Rectal smooth muscle tissue (tissue), 1 donor: ENCODE measurements around the gene C2orf69.
"Not testable (repeated sequence)": the region's sequence is repeated elsewhere in the genome, so short reads cannot be mapped to it uniquely, and the experiment has no call there.

Source experiments
- H3K27ac ChIP-seq: one replicate; pipeline ENCODE4 v1.7.0; 2013; ENCODE audit warnings: low read depth, low read length, inconsistent platforms
- H3K27me3 ChIP-seq: one replicate; pipeline ENCODE4 v1.7.0; 2013; ENCODE audit warnings: low read length; ENCODE audit not compliant: control insufficient read depth, insufficient read depth
- H3K36me3 ChIP-seq: one replicate; pipeline ENCODE4 v1.7.0; 2013; ENCODE audit warnings: low read length; ENCODE audit not compliant: control insufficient read depth, insufficient read depth
- H3K4me1 ChIP-seq: one replicate; pipeline ENCODE4 v1.7.0; 2013; ENCODE audit warnings: low read length; ENCODE audit not compliant: control insufficient read depth, insufficient read depth
- H3K4me3 ChIP-seq: one replicate; pipeline ENCODE4 v1.7.0; 2013; ENCODE audit warnings: low read length
- H3K9ac ChIP-seq: one replicate; pipeline ENCODE4 v1.7.0; 2013; ENCODE audit warnings: low read length

The C2orf69 gene

GRCh38 chr2:199896617-199897016, 14.5 kb upstream of the C2orf69 start:
- Histone ChIP-seq H3K4me1 (no peaks in the 10 kb centered on the region), H3K9ac (no peak overlapping the region), H3K27ac (no peak overlapping the region), H3K36me3 (no peaks in the 10 kb centered on the region), H3K4me3 (no peak overlapping the region), H3K27me3 (no peaks in the 10 kb centered on the region)

GRCh38 chr2:199901942-199902341, 9.2 kb upstream of the C2orf69 start:
- H3K4me1 ChIP-seq = no peaks in the 10 kb centered on the region
- H3K27me3 ChIP-seq = no peaks in the 10 kb centered on the region
- no peak overlapping the region for H3K9ac ChIP-seq
- H3K27ac ChIP-seq = no peak overlapping the region
- H3K36me3 ChIP-seq = no peaks in the 10 kb centered on the region
- no peak overlapping the region for H3K4me3 ChIP-seq

- Histone ChIP-seq H3K4me1 (no peaks in the 10 kb centered on the region), H3K36me3 (no peaks in the 10 kb centered on the region), H3K27me3 (no peaks in the 10 kb centered on the region), H3K27ac (no peak overlapping the region), H3K9ac (no peak overlapping the region), H3K4me3 (no peak overlapping the region)
Measured at GRCh38 chr2:199902486-199903110, 8.5 kb upstream of the C2orf69 start.

GRCh38 chr2:199903111-199903510, 8.0 kb upstream of the C2orf69 start:
- no peaks in the 10 kb centered on the region for H3K36me3 ChIP-seq
- no peak overlapping the region for H3K9ac ChIP-seq
- H3K27me3 ChIP-seq = no peaks in the 10 kb centered on the region
- H3K4me3 ChIP-seq = no peak overlapping the region
- no peaks in the 10 kb centered on the region for H3K4me1 ChIP-seq
- no peak overlapping the region for H3K27ac ChIP-seq

- Histone ChIP-seq H3K36me3 (no peaks in the 10 kb centered on the region), H3K27me3 (no peaks in the 10 kb centered on the region), H3K4me3 (no peak overlapping the region)
Measured at GRCh38 chr2:199907008-199907714, 3.9 kb upstream of the C2orf69 start.

GRCh38 chr2:199910338-199911051, 598 bp upstream of the C2orf69 start:
- H3K27ac ChIP-seq = no peak overlapping the region
- no peaks in the 10 kb centered on the region for H3K27me3 ChIP-seq
- H3K4me1 ChIP-seq = peaks cover 3% of the 10 kb centered on the region
- H3K9ac ChIP-seq = no peak overlapping the region
- peak overlapping the region; percentile 53 for H3K4me3 ChIP-seq
- H3K36me3 ChIP-seq = no peaks in the 10 kb centered on the region

More at GRCh38 chr2:199907008-199907714, 3.9 kb upstream of the C2orf69 start:
- H3K9ac ChIP-seq = no peak overlapping the region
- H3K4me1 ChIP-seq = peaks cover 1% of the 10 kb centered on the region
- H3K27ac ChIP-seq = no peak overlapping the region

- H3K27me3 ChIP-seq = no peaks in the 10 kb centered on the region
- peak overlapping the region; percentile 96 for H3K27ac ChIP-seq
- peak overlapping the region; percentile 96 for H3K9ac ChIP-seq
- peak overlapping the region; percentile 99 for H3K4me3 ChIP-seq
- no peaks in the 10 kb centered on the region for H3K36me3 ChIP-seq
- H3K4me1 ChIP-seq = peaks cover 3% of the 10 kb centered on the region
Measured at GRCh38 chr2:199911877-199912161, 726 bp downstream of the C2orf69 start.

- peak overlapping the region; percentile 99 for H3K4me3 ChIP-seq
- H3K4me1 ChIP-seq, H3K9ac ChIP-seq, H3K36me3 ChIP-seq, H3K27ac ChIP-seq, H3K27me3 ChIP-seq: not testable (repeated sequence)
Measured at GRCh38 chr2:199912553-199913114, 1.5 kb downstream of the C2orf69 start.

- H3K9ac ChIP-seq = no peak overlapping the region
- H3K4me1 ChIP-seq = peaks cover 3% of the 10 kb centered on the region
- H3K27ac ChIP-seq = no peak overlapping the region
- H3K36me3 ChIP-seq = peaks cover 4% of the 10 kb centered on the region
- no peak overlapping the region for H3K4me3 ChIP-seq
- no peaks in the 10 kb centered on the region for H3K27me3 ChIP-seq
Measured at GRCh38 chr2:199914372-199914958, 3.4 kb downstream of the C2orf69 start.

GRCh38 chr2:199916980-199917379, 5.9 kb downstream of the C2orf69 start:
- Histone ChIP-seq H3K27me3 (no peaks in the 10 kb centered on the region), H3K36me3 (peaks cover 4% of the 10 kb centered on the region), H3K9ac (no peak overlapping the region), H3K27ac (no peak overlapping the region), H3K4me1 (peaks cover 3% of the 10 kb centered on the region), H3K4me3 (no peak overlapping the region)

- no peaks in the 10 kb centered on the region for H3K4me1 ChIP-seq
- no peak overlapping the region for H3K27ac ChIP-seq
- H3K36me3 ChIP-seq = peaks cover 4% of the 10 kb centered on the region
- H3K9ac ChIP-seq = no peak overlapping the region
- no peak overlapping the region for H3K4me3 ChIP-seq
- no peaks in the 10 kb centered on the region for H3K27me3 ChIP-seq
Measured at GRCh38 chr2:199922856-199923255, 11.8 kb downstream of the C2orf69 start.

- H3K4me3 ChIP-seq = no peak overlapping the region
- no peak overlapping the region for H3K9ac ChIP-seq
- no peaks in the 10 kb centered on the region for H3K27me3 ChIP-seq
- peaks cover 2% of the 10 kb centered on the region for H3K36me3 ChIP-seq
- H3K27ac ChIP-seq = no peak overlapping the region
- H3K4me1 ChIP-seq = no peaks in the 10 kb centered on the region
Measured at GRCh38 chr2:199923924-199924323, 12.8 kb downstream of the C2orf69 start.
